D721Med (cell line): Measurements from ENCODE around the gene PPP1R1C.

ENCODE experiments used
- DNase-seq: peaks from one replicate; pipeline ENCODE4 v3.0.0; 2011; ENCODE audit warnings: low spot score; ENCODE audit not compliant: insufficient read length
- FAIRE-seq: peaks from 2 replicates; lab custom pipeline; 2011; peaks lifted over from hg19 to GRCh38; lab: Jason Lieb, UNC
- CTCF ChIP-seq: IDR thresholded peaks from 2 replicates; pipeline ENCODE4 v1.5.1; 2012; ENCODE audit warnings: mild to moderate bottlenecking, control low read depth; ENCODE audit not compliant: insufficient read depth; ENCODE audit errors: missing control alignments

The PPP1R1C gene

DNA sequence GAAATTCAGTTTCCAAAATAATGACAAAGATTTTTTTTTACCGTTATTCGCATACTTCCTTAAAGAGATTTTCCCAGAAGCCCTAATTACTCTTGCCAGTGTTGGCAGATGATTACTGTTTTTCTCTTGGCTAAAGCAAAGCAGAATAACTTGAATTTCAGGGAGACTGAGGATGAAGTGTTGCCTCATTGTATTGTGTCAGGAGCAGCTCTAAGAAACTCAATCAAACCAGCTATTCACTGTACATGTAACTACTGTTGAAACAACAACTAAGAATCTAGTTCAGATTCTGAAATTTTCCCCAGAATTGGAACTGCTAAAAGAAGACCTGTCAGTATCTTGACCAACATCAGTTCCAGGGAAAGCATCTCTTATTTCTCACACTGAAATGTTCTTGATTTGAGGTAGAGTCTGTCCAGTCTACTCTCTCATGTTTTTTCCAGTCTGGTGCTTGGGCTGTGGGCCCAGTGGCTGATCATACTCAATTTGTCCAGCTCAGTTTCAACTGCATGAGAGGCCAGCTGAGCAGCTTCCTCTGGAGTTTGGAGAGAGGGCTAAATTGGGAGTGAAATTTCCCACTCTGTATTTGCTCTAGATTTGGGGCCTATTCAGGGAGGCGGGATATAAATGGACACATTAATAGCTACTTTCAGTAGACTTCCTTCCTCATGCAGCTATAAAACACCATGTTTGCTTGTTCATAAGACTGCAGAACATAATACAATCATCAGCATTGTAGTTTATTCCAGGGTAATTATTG, 78.5 kb downstream of the PPP1R1C start:
- no peak for DNase-seq
- no peak for FAIRE-seq

GRCh38 chr2:182066400-182067087, 80.9 kb downstream of the PPP1R1C start:
- TF ChIP-seq CTCF = no peak
- DNase-seq = no peak

More for the DNA sequence above, 78.5 kb downstream of the PPP1R1C start:
- no peak for TF ChIP-seq CTCF

DNA sequence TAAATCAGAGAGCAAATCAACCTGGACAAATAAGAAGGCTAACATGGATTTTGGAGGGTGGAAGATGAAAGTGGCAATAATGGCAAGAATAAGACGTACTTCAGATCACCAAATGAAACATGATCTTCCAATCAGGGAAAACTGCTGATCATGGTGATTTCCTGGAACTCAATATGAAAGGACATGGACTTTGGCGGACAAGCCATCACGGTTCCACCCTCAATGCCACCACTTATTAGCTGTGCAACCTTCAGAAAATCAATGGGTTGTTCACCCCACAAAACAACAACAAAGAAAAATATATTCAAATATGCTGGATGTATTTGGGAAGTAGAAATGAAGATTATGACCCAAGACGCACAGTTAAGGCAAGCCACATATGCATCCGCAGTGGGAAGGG, 81.7 kb downstream of the PPP1R1C start:
- DNase-seq (no peak), FAIRE-seq (no peak)
- TF ChIP-seq CTCF = no peak

More at GRCh38 chr2:182066400-182067087, 80.9 kb downstream of the PPP1R1C start:
- no peak for FAIRE-seq

GRCh38 chr2:182068811-182069210, 83.2 kb downstream of the PPP1R1C start:
- no peak for DNase-seq
- TF ChIP-seq CTCF = no peak
- no peak for FAIRE-seq

DNA sequence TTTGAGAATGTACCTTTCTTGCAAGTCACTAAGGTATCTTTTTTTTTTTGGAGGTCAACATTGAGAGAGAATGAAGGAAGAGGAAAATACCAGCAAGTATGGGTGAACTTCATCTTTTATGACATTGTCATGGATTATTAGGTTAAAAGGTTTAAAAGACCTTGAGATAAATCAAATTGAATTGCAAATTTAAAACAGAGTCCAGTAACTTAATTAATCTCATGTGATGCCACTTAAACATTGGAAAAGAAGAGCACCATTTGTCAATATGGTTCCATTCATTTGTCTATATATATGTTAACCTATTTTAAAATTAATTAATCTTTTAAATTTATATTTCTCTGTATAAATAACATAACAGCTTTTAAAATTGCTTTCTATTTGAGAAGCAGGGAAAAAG, 83.8 kb downstream of the PPP1R1C start:
- DNase-seq = no peak
- no peak for FAIRE-seq
- no peak for TF ChIP-seq CTCF

- TF ChIP-seq CTCF = no peak
- no peak for FAIRE-seq
- no peak for DNase-seq
Measured at GRCh38 chr2:182069908-182070307, 84.3 kb downstream of the PPP1R1C start.

DNA sequence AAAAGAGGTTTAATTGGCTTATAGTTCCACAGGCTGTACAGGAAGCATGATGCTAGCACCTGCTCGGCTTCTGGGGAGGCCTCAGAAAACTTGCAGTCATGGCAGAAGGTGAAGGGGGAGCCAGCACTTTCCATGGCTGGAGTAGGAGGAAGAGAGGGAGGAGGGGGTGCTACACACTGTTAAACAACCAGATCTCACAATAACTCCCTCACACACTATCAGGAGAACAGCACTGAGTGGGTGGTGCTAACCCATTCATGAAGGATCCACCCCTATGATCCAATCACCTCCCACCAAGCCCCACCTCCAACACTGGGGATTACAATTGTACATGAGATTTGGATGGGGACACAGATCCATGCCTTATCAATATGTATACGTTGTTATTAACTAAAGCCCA, 85.1 kb downstream of the PPP1R1C start:
- no peak for FAIRE-seq
- no peak for TF ChIP-seq CTCF
- DNase-seq = no peak
